Peyer's patch (tissue), 4 donors: ENCODE measurements around the gene GCFC2.
A peak's percentile ranks its signal among the peaks of the same experiment; 100 is the strongest.

Experiments used
- CTCF ChIP-seq, 6 experiments: fragments of 450-650 bp in 4 of 6; fragments of 200-600 bp in 2 of 6; sonication (generic) in 1 of 6; IDR thresholded peaks; one replicate each; pipeline ENCODE4 v1.5.1; 2017 to 2019; ENCODE audit warnings: antibody characterized with exemption in 6 of 6, mild to moderate bottlenecking in 3 of 6, moderate library complexity in 1 of 6
- POLR2A ChIP-seq, 2 donors: fragments of 450-650 bp; IDR thresholded peaks; one replicate each; pipeline ENCODE4 v1.5.1; 2017; ENCODE audit warnings: antibody characterized with exemption in 2 of 2, mild to moderate bottlenecking in 2 of 2, moderate library complexity in 2 of 2

- TF ChIP-seq CTCF (IDR thresholded peaks at IDR 0.05) (peak in 3 of 6 experiments; percentile 6 to 21 (median 11)), POLR2A (IDR thresholded peaks at IDR 0.05) (peak in 1 of 2 donors; percentile 40)
Measured at GRCh38 chr2:75646583-75647425, 63.9 kb downstream of the GCFC2 start, which contains the start of gene MRPL19.
